Stimulated activated CD4-positive, alpha-beta T cell treated with anti-CD3 and anti-CD28 coated beads, Interleukin-4, amount 100 ng/mL, for 48 hours (primary cell): ENCODE data around the gene LRRC4C.
A peak's percentile ranks its signal among the peaks of the same experiment; 100 is the strongest.
"Not testable (repeated sequence)": the region's sequence is repeated elsewhere in the genome, so short reads cannot be mapped to it uniquely, and the experiment has no call there.

Experiments used
- DNase-seq, 2 donors: peaks; one replicate each; pipeline ENCODE4 v3.0.0-alpha.2; 2020; ENCODE audit warnings: low read depth in 2 of 2

The LRRC4C gene

DNA sequence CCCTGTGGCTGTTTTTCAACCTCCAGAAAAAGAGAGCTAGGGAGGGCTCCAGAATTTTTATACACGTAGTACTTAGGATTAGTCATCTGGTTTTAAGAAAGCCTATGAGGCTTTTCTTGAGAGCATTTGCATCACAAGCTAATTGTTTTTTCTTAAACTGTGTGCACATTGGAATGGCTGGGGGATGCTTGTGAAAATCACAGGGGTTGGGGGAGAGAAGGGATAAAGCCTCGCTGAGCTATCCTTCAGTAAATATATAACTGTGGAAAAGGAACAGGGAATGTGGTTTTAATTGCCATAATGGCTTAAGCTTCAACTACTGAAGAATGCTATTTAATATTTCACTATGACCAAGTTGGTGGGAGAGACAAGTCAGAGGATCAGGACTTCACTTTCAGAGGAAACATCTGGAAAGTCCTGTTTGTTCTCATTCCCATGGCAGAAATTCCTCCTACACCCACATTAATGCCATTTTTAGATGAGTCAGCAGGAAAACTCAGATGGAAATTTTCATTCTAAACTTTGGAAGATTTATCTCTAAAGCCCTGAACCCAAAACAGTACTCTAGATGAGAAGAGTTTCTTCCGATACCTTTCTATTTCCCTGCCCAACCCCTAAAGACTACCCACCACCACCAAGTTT lies 591.3 kb downstream of the LRRC4C start:
- no peak for DNase-seq

DNA sequence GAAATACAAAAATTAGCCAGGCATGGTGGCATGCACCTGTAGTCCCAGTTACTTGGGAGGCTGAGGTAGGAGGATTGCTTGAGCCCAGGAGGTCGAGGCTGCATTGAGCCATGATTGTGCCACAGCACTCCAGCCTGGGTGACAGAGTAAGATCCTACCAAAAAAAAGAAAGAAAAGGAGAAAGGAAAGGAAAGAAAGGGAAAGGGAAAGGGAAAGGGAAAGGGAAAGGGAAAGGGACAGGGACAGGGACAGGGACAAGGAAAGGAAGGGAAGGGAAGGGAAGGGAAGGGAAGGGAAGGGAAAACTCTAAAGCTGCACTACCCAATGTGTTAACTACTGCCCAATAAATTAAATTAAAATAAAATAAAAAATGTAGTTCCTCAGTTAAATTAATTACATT lies 601.7 kb downstream of the LRRC4C start:
- not testable (repeated sequence) for DNase-seq

DNA sequence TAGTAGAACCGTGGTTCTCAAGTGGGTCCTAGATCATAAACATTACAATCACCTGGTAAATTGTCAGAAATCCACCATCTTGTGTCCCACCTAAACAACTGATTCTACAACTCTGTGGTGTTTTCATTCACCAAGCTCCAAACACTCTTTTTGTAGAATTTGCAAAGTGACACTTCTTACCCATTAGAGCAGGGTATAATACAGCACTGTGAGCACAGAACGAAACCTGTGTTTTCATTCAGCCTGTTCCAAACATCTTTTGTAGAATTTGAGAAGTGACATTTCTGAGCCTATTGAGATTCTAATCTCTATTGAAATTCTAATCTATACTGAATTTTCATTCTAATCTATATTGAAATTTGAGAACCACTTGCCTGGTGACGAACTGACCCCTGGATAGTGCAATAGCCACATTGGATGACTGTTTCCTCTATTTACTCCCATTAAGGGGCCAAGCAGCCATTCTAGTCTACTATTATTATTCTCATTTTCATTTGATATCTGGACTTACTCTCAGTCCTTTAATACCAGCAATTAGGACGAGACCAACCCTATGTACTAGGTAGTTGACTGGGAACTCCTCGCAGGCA lies 616.6 kb downstream of the LRRC4C start:
- DNase-seq = no peak

DNA sequence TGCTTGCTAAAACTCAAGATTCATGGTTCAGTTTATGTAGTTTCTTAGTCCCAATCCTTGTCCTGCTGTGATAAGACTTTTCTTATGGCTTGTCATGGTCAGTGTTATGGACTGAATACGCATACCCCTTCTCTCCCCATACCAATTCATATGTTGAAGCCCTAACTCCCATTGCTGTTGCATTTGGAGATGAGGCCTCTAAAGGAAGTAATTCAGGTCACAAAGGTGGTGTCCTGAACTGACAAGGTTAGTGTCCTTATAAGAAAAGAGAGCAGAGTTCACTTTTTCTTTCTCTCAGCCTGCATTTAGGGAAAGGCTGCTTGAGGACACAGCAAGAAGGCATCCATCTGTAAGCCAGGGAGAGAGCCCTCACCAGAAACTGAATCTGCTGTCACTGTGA lies 618.2 kb downstream of the LRRC4C start:
- DNase-seq = no peak

DNA sequence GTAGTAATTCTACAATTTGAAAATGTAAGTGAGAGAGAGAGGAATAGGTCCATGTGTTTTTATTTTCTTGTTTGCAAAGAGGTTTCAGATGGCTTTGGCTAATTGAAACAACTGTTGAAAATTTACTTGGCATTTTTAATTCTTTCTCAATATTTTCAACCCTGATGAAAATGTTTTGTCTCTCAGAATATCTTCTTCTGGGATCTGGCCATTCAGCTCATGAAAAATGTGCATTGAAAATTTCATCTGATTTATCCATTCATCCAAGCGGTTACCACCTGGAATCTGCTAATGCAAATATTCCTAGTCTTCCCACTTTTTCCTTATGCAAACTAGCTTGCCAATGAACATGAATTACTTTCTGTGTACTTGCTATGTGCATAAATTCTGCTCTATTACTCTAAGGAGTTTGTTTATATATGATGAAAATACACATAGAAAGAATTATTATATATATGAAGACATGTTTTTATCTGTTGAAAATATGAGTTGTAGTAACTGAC lies 621.2 kb downstream of the LRRC4C start:
- DNase-seq = no peak

DNA sequence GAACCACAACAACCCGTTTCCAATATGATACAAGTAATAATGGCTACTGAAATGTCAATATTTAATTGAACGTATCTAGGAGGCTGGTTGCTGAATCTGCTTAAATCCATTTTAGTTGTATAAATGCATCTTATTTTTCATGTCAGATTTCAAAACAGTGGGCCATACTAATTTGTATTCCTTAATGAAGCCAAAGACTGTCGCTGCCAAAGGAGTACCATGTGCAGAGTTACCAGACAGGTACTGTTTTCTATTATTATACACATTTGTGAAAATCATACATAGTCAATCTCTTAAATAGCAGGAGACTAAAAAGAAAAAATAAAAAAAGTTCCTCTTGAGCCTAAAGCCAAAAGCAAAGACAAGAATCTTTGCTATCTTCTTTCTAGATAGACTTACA lies 632.3 kb downstream of the LRRC4C start:
- no peak for DNase-seq

DNA sequence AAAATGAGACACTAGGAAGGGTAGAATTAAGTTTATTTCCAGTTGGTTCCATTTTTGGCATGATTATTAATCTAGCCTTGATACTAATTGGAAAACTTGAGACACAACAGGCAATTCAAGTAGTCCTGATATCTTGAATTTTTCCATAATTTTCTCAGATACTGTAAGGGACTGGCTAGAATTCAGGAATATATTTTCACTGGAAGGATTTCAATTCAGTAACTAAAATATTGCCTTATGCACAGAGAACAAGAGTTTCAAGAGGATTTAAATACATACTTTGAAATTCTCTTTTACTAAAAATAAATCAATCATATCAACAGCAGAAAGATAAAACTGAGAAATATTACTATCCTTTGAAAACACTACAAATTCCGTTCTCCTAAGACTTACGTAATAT lies 632.9 kb downstream of the LRRC4C start:
- no peak for DNase-seq

DNA sequence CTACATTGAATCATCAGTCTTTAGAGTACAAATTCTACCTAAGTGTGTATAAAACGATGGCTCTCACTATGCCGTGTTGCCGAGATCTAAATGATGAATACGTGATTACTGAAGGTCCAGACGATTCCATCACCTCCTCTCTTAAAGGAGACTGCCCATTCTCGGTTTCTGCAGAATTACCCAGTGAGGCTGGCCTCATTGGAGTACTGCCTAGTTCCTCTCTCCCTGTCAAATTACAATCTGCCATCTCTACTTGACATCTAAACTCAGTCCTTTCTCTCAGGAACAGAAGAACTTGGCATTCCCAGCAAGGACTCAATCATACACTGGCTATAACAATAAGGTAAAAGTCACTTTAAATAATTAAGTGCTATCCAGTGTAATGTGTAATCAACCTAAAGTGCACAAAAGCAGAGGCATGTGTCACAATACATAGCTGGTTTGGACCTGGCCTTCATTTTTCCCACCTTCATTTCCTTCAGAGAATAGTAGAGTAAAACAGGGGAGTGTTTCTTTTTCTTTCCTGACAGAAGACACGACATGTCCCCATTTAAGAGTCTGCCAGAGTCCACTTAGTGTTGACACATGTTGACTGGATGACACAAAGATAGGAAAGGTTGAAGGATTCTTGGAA lies 634.1 kb downstream of the LRRC4C start:
- DNase-seq = no peak

DNA sequence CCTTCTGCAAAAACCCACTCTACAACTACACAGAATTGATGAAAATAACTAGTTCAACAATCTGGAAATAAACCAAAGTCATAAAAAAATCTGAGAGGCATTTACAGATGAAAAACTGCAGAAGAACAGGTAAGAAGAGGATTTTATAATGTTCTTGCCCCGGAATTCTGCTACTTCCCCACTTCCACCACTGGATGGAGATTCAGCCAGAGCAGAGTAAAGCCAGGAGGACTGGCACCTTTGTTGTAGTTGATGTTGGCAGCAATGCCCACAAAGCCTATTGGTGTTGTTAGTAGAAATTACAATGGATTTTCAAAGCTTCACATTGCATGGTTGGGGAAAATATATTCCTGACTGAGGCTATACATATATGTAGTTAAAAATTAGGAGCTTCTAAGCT lies 640.2 kb downstream of the LRRC4C start:
- no peak for DNase-seq

DNA sequence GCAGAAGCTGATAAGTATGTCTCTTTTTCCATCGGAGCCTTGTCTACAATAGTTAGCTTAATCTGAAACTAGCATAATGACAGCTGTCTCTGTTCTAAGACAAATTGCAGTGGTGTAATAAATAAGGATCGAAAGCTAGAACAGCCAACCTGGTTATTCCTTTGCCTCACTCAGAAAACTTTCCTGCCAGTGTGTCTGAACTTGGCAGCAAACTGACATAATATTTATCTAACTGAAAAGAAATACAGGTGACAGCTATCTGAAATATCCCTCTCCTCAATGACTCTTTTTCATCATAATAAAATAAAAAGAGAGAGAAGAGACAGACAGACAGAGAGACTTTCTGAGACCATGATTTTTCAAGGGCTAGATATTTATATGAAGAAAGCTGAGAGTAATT lies 642.5 kb downstream of the LRRC4C start:
- no peak for DNase-seq

DNA sequence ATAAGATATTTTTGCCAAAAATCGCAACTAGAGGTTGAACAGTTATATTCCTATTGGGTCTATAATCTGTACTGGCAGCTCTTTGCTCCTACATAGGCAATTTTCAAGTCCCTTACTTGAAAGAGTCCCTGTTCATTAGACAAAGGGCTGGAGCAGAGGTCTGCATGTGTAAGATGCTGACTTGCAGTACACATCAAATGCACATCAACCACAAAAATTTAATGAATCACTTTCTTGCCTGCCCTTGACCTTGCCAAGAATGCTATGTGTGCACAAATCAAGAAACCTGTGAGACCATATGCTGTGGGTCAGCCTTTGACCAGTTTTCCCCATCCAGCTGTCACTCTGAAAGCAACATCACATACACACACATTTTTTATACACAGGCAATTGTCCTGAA lies 661.5 kb downstream of the LRRC4C start:
- DNase-seq = no peak

DNA sequence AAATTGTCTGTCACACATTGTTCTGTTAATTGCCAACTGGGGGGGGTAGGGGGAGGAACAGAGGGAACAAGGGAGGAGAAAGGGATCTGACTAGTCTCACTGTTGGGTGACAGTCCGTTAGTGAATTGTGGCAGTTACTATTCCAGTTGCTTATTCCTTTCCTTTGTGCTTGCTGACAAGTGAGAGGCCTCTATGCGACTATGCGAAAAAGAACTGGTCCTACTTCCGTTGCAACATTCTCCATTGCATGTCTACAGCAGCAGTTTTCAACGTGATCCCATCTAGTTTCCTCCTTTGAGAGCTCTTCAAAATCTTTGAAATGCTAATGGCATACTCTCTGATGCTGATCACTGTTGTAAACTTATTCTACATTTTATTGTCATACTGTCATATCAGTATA lies 672.2 kb downstream of the LRRC4C start:
- DNase-seq = no peak

DNA sequence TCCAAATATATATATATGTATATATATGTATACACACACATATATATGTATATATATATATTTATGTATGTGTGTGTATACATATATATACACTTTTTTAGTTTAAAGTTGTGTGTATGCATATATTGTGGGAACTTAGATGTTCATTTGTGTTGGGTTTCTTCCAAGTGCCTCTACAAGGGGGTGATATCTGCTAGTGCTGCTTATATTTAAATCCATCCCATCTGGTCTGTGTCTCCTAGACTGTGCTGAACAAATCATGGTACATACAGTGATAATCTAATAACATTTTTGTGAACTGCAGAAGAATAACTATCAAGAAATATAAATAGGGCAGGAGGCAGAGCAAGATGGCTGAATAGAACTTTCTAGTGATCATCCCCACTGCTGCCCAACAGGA lies 696.4 kb downstream of the LRRC4C start:
- DNase-seq = no peak

DNA sequence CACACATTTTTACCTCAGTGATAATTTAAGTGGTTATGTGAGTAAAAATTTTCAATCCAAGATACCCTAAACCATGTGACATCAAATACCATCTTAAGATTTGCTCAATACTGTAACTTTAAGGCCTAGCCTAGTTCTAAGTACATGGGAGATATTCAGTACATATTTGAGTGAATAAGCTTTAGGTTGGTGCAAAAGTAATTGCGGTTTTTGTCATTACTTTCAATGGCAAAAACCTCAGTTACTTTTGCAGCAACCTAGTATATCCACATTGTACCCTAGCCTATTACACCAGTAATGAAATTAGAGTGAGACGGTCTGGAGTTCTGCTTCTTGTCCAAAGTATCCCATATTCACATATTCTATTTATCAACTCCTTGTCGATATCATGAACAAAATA lies 700.1 kb downstream of the LRRC4C start:
- no peak for DNase-seq

DNA sequence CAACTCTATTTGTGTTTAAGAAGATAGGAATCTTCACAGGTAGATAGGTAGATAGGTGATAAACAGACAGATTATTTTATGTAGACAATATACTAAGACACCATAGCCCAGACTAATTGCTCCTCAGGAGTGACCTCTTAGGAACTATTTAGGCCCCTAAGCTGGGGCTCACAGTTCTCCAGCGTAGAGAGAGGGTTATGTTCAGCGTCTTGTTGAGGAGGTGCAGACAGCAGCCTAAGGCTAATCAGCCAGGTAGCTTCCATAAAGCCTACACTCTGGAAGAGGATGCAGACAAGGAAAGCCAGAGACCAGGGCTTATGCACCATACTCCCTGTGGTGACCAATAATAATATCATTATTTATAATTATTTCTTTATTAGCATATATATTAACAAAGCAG lies 705.2 kb downstream of the LRRC4C start:
- DNase-seq = no peak

DNA sequence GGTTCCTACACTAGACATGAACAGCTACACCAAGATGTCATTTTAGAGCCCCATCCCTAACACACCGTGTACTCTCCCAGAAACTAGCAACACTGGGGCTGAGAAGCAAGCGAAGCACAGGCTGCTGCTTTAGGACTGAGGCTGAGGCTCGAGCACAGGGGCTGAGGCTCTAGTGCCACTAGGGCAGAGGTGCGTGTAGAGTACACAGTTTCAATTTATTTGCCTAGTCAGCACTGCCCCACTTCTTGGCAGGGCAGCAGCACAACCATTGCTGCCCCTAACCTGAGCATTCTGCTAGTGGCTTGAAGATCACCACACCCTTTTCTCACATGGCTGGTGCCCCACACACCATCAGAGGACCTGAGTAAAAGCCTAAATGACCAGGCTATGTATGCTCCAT lies 713.2 kb downstream of the LRRC4C start:
- DNase-seq = no peak

DNA sequence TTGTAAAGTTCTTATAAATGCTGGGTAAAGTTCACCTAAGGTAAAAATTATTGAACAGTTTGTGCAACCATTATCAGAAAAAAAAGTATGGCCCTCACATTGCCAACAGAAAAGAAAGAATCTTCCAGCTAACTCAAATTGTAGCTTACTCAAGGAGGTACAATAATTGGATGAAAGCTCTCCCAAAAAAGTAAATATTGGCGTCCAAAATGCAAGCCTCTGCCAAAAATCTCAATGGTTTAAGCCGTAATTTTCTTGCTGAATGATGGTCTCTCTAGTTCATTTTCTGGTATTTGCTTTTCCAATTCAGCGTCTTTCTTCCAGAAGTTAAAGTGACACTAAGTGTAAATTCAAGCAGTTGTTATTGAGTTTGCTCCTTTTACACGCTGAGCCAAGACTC lies 727.3 kb downstream of the LRRC4C start:
- no peak for DNase-seq

DNA sequence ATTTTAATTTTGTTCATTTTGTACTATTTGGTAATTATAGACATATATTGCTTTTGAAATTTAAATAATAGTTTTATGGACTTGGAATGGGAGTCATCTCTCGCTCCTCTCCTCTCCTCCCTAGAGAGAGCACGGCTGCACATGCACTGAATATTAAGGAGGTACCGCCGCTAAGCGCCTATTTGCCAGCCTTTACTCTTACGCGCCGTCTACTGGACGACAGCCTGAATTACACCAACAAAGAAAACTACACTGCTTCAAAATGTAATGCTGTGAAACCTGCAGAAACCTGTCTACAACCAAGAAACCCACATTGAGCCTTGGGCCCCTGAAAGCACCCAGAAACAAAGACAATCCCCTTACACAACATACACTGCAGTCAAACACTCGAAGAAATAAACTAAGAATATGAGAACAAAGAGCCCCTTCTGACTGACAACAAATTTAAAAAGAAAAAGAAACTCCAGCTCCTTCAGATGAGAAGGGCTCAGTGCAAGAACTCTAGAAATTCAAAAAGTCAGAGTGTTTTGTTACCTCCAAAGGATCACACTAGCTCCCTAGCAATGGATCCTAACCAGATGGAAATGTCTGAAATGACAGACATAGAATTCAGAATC lies 737.2 kb downstream of the LRRC4C start:
- DNase-seq = peak in 1 of 2 donors; percentile 0

DNA sequence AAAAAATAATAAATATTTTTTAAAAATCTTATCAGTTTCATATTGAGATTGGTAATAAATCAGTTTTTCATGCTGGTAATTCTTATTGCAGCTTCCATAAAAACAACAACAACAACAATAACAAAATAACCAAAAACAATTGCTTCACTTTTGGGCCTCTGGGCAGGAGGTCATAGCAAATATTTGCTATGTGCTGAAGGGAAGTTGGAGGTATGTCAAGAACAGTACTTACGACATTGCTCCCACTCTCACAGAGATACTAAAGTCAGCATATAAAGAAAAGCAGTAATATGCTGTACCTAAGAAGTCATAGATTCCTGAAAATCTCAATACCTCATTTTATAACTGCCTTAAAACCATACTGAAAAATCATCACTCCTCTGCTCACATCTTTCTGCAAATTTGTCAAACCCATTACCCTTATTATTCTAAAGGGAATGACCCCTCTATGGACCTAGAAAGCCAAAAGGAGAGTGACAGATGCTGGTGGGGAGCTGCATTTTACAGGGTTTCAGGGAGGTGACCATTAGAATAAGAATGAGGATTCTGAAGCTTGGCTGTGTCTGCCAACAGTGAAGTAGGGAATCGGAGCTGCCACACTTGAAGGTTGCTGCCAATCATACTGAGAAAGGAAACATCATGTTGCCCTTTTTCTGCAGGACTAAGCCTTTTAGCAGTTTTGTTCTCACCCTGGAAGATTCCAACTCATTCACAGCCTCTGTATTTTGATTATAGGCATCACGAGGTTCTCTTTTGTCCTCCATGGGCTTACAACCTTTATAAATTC lies 742.9 kb downstream of the LRRC4C start:
- no peak for DNase-seq

DNA sequence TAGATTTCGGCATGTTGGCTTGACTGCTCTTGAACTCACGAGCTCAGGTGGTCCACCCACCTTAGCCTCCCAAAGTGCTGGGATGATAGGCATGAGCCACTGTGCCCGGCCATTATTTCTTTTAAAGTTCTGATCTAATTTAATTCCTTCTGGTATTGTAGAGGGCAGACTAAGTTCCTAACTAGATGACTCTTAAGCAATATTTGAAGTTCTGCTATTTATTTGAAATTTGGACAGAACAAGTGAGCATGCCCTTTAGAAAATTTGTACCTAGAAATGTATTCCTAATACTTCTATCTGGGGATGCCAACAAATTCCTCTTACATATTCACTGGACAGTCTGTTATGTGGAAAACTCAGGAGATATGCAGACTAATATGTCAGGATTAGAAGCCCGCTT lies 746.4 kb downstream of the LRRC4C start:
- no peak for DNase-seq

DNA sequence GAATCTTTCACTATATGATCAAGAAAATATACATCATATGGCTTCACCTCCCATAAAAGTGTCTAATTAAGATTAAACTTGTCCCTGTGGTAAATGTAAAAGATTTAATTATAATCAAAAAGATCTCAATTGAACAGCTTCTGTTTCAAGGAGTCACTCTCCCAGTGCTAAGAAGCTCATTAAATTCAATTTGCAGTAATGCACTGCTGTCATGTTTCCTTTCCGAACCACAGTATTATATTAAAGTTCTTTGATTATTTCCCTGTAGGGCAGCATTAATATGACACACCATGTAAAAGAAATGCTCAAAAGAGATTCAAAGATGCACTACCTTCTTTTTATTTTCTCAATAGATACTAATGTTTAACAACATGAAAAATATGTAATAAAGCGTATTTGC lies 758.4 kb downstream of the LRRC4C start:
- no peak for DNase-seq

DNA sequence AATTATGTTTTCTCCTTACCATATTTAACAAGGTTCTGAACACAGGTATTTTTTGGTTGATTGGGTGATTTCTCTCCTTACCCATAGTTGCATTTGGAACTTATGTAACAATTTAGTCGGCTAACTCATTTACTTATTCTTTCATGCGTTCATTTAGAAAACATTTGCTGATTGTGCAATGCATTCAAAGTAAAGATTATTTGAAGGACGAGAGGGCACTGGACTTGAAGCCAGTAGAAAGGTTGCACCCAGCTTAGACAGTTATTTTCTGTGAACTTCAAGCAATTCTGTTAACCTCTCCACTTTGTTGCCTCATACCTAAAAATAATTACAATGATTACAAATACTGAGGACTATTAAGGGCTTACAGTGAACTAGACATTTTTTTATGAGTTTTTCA lies 769.6 kb downstream of the LRRC4C start:
- DNase-seq = no peak
